PC-9 (cell line): ENCODE data around the gene ASCC3. TPM values are rescaled to one million over a fixed set of nuclear protein-coding genes. Genes with fewer than 3 reads are reported as not detected.

Source experiments
- BruUV-seq: library from RNA; stranded (reverse); fragments of 400-500 nt; replicated peaks from 2 replicates; lab custom pipeline; 2021; lab: Mats Ljungman, UMichigan
- CTCF ChIA-PET: fragments of 300-600 bp; sonication (Branson Sonifier 250); formaldehyde crosslinking; loops from one replicate; lab custom pipeline; 2022; ENCODE audit warnings: antibody characterized with exemption; lab: Charles Lee
- POLR2A ChIA-PET: fragments of 300-600 bp; sonication (Branson Sonifier 250); formaldehyde crosslinking; loops from one replicate; lab custom pipeline; 2022; ENCODE audit warnings: antibody characterized with exemption; ENCODE audit not compliant: unreplicated experiment; lab: Charles Lee
- DNase-seq, 2 experiments: peaks; one replicate each; pipeline versions ENCODE4 v3.0.0 to v3.0.0-alpha.2; 2015 to 2022; ENCODE audit warnings: mixed read lengths in 1 of 2
- H2AFZ ChIP-seq: fragments of 200-600 bp; sonication (generic); 2 replicates; pipeline ENCODE4 v1.8.1; 2017; ENCODE audit warnings: antibody characterized with exemption
- H3F3A ChIP-seq: fragments of 200-600 bp; sonication (generic); 2 replicates; pipeline ENCODE4 v1.8.1; 2017; ENCODE audit warnings: antibody characterized with exemption, mild to moderate bottlenecking, low read depth; ENCODE audit not compliant: insufficient read depth
- H3K27ac ChIP-seq: fragments of 200-600 bp; sonication (generic); 2 replicates; pipeline ENCODE4 v1.6.1; 2016; ENCODE audit warnings: mixed run types
- H3K27me3 ChIP-seq: fragments of 200-600 bp; sonication (generic); 2 replicates; pipeline ENCODE4 v1.6.1; 2016; ENCODE audit warnings: low read depth, mixed run types; ENCODE audit not compliant: insufficient read depth
- H3K36me3 ChIP-seq: fragments of 200-600 bp; sonication (generic); 2 replicates; pipeline ENCODE4 v1.6.1; 2016; ENCODE audit warnings: low read depth, mixed run types
- H3K4me1 ChIP-seq: fragments of 200-600 bp; sonication (generic); replicated peaks from 2 replicates; pipeline ENCODE4 v1.6.1; 2016; ENCODE audit warnings: mixed run types; ENCODE audit not compliant: insufficient read depth
- H3K4me2 ChIP-seq: fragments of 200-600 bp; sonication (generic); 2 replicates; pipeline ENCODE4 v1.6.1; 2017; ENCODE audit warnings: mixed run types
- H3K4me3 ChIP-seq: fragments of 200-600 bp; sonication (generic); 2 replicates; pipeline ENCODE4 v1.6.1; 2016; ENCODE audit warnings: mixed run types
- H3K79me2 ChIP-seq: fragments of 200-600 bp; sonication (generic); 2 replicates; pipeline ENCODE4 v1.6.1; 2017; ENCODE audit warnings: low read depth, mixed run types
- H3K9me2 ChIP-seq: fragments of 200-600 bp; sonication (generic); 2 replicates; pipeline ENCODE4 v1.8.1; 2017; ENCODE audit warnings: mild to moderate bottlenecking; ENCODE audit not compliant: insufficient read depth
- H3K9me3 ChIP-seq: fragments of 200-600 bp; sonication (generic); 2 replicates; pipeline ENCODE4 v1.8.1; 2016; ENCODE audit warnings: low read depth; ENCODE audit not compliant: insufficient read depth
- H4K20me1 ChIP-seq: fragments of 200-600 bp; sonication (generic); 2 replicates; pipeline ENCODE4 v1.8.1; 2017; ENCODE audit not compliant: insufficient read depth
- EZH2 ChIP-seq: fragments of 200-600 bp; sonication (generic); IDR thresholded peaks from 2 replicates; pipeline ENCODE4 v1.8.0; 2017; ENCODE audit warnings: antibody characterized with exemption, low read depth
- intact Hi-C: fragments of 100-400 bp; cut with micrococcal nuclease; formaldehyde crosslinking; loops from one replicate; pipeline ENCODE4 v1.10.0; 2022; ENCODE audit not compliant: unreplicated experiment
- total RNA-seq: library from RNA; stranded (reverse); gene quantifications from 2 replicates; pipeline ENCODE4 v1.2.3, GENCODE V29; 2021
- TF ChIP-seq, protein P1 (sequence below): fragments of 200-600 bp; sonication (generic); conservative IDR thresholded peaks from 2 replicates; pipeline ENCODE4 v1.6.1; 2017; ENCODE audit warnings: mixed run types, antibody characterized with exemption, mild to moderate bottlenecking, moderate library complexity

The ASCC3 gene
- total RNA-seq, 1 experiment from 2014 or later, result 29.4 TPM

DNA sequence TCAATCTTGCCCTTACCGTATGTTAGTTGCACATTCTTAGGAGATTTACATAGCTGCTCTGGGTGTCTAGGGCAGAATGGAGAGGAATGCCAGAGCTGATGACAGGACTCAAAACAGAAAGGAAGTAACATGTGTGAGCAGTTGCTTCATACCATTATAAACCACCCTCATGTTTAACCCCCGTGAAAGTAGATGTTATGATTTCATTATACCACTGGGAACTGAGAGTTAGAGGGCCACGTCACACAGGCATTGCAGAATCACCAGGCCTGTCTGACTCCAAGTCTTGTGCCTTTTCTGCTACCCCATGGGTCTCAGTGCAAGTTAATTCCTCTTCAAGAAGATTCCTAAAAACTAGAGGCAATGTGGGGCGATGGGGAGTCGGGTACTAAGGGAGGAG is 392.9 kb downstream of the ASCC3 start:
- ChIA-PET CTCF (no interaction called here), POLR2A (no interaction called here)
- BruUV-seq, result no TSS peak
- Histone ChIP-seq H3K36me3 (no peaks in the 10 kb centered on the region), H3K27me3 (no peaks in the 10 kb centered on the region), H3F3A (no peaks in the 10 kb centered on the region), H3K4me1 (no peaks in the 10 kb centered on the region), H4K20me1 (no peaks in the 10 kb centered on the region), H3K4me3 (no peak overlapping the region), H3K9me2 (no peaks in the 10 kb centered on the region), H3K9me3 (no peaks in the 10 kb centered on the region), H2AFZ (no peak overlapping the region), H3K27ac (no peak overlapping the region), H3K79me2 (no peaks in the 10 kb centered on the region), H3K4me2 (no peak overlapping the region)
- TF ChIP-seq, protein P1, sequence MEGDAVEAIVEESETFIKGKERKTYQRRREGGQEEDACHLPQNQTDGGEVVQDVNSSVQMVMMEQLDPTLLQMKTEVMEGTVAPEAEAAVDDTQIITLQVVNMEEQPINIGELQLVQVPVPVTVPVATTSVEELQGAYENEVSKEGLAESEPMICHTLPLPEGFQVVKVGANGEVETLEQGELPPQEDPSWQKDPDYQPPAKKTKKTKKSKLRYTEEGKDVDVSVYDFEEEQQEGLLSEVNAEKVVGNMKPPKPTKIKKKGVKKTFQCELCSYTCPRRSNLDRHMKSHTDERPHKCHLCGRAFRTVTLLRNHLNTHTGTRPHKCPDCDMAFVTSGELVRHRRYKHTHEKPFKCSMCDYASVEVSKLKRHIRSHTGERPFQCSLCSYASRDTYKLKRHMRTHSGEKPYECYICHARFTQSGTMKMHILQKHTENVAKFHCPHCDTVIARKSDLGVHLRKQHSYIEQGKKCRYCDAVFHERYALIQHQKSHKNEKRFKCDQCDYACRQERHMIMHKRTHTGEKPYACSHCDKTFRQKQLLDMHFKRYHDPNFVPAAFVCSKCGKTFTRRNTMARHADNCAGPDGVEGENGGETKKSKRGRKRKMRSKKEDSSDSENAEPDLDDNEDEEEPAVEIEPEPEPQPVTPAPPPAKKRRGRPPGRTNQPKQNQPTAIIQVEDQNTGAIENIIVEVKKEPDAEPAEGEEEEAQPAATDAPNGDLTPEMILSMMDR, result no peak
- TF ChIP-seq EZH2, result no peak
- DNase-seq, result no peak
- intact Hi-C loops, result no loop called here

GRCh38 chr6:100487638-100488037 is 393.5 kb downstream of the ASCC3 start:
- Histone ChIP-seq H3K27me3 (no peaks in the 10 kb centered on the region), H3F3A (no peaks in the 10 kb centered on the region), H4K20me1 (no peaks in the 10 kb centered on the region), H3K36me3 (no peaks in the 10 kb centered on the region), H3K4me1 (no peaks in the 10 kb centered on the region), H3K27ac (no peak overlapping the region), H3K4me2 (no peak overlapping the region), H3K9me3 (no peaks in the 10 kb centered on the region), H2AFZ (no peak overlapping the region), H3K9me2 (no peaks in the 10 kb centered on the region), H3K4me3 (no peak overlapping the region), H3K79me2 (no peaks in the 10 kb centered on the region)
- TF ChIP-seq, protein P1, result no peak
- no peak for TF ChIP-seq EZH2
- POLR2A ChIA-PET, result no interaction called here
- CTCF ChIA-PET, result no interaction called here
- no TSS peak for BruUV-seq
- DNase-seq, result no peak
- intact Hi-C loops, result no loop called here

GRCh38 chr6:100485268-100485667 is 395.9 kb downstream of the ASCC3 start:
- H3K36me3 ChIP-seq, result no peaks in the 10 kb centered on the region
- intact Hi-C loops, result no loop called here
- CTCF ChIA-PET, result no interaction called here
- H3F3A ChIP-seq, result no peaks in the 10 kb centered on the region
- no peak for TF ChIP-seq EZH2
- TF ChIP-seq, protein P1, result no peak
- H3K79me2 ChIP-seq, result no peaks in the 10 kb centered on the region
- BruUV-seq, result no TSS peak
- no peak overlapping the region for H3K27ac ChIP-seq
- no peaks in the 10 kb centered on the region for H3K9me2 ChIP-seq
- POLR2A ChIA-PET, result no interaction called here
- no peak for DNase-seq
- H4K20me1 ChIP-seq, result no peaks in the 10 kb centered on the region
- no peaks in the 10 kb centered on the region for H3K4me1 ChIP-seq
- no peaks in the 10 kb centered on the region for H3K9me3 ChIP-seq
- no peak overlapping the region for H3K4me3 ChIP-seq
- no peaks in the 10 kb centered on the region for H3K27me3 ChIP-seq
- no peak overlapping the region for H3K4me2 ChIP-seq
- no peak overlapping the region for H2AFZ ChIP-seq
